NCI-H187 (cell line): ENCODE data around the gene CLSTN2.
A peak's percentile ranks its signal among the peaks of the same experiment; 100 is the strongest.
"Not testable (repeated sequence)": the region's sequence is repeated elsewhere in the genome, so short reads cannot be mapped to it uniquely, and the experiment has no call there.

Experiments
- DNase-seq, 2 experiments: peaks; one replicate each; lab custom pipeline; 2025; lab: John Stamatoyannopoulos, UW

The CLSTN2 gene

GRCh38 chr3:140423146-140423545 lies 488.2 kb downstream of the CLSTN2 start:
- DNase-seq = no peak

- DNase-seq = not testable (repeated sequence)
Measured at GRCh38 chr3:140423574-140423973, 488.6 kb downstream of the CLSTN2 start.

- DNase-seq = no peak
Measured at GRCh38 chr3:140424211-140424610, 489.2 kb downstream of the CLSTN2 start.

- no peak for DNase-seq
Measured at GRCh38 chr3:140424726-140425125, 489.7 kb downstream of the CLSTN2 start.

- DNase-seq = no peak
Measured at GRCh38 chr3:140427786-140428185, 492.8 kb downstream of the CLSTN2 start.

GRCh38 chr3:140428380-140428779 lies 493.4 kb downstream of the CLSTN2 start:
- DNase-seq = no peak

- no peak for DNase-seq
Measured at GRCh38 chr3:140429791-140430190, 494.8 kb downstream of the CLSTN2 start.

- DNase-seq = no peak
Measured at GRCh38 chr3:140430494-140430893, 495.5 kb downstream of the CLSTN2 start.

GRCh38 chr3:140432229-140432669 lies 497.3 kb downstream of the CLSTN2 start:
- peak; percentile 68 to 81 for DNase-seq

GRCh38 chr3:140433431-140433830 lies 498.4 kb downstream of the CLSTN2 start:
- no peak for DNase-seq

- no peak for DNase-seq
Measured at GRCh38 chr3:140434261-140434905, 499.4 kb downstream of the CLSTN2 start.

- DNase-seq = no peak
Measured at GRCh38 chr3:140436421-140436820, 501.4 kb downstream of the CLSTN2 start.

GRCh38 chr3:140438736-140439470 lies 503.9 kb downstream of the CLSTN2 start:
- no peak for DNase-seq

- DNase-seq = no peak
Measured at GRCh38 chr3:140439527-140439926, 504.5 kb downstream of the CLSTN2 start.

- no peak for DNase-seq
Measured at GRCh38 chr3:140440446-140440845, 505.5 kb downstream of the CLSTN2 start.

- no peak for DNase-seq
Measured at GRCh38 chr3:140441006-140441405, 506.0 kb downstream of the CLSTN2 start.

GRCh38 chr3:140442621-140443020 lies 507.6 kb downstream of the CLSTN2 start:
- DNase-seq = no peak

GRCh38 chr3:140443073-140443472 lies 508.1 kb downstream of the CLSTN2 start:
- no peak for DNase-seq

- DNase-seq = no peak
Measured at GRCh38 chr3:140443806-140444205, 508.8 kb downstream of the CLSTN2 start.

- DNase-seq = no peak
Measured at GRCh38 chr3:140446734-140447133, 511.7 kb downstream of the CLSTN2 start.

GRCh38 chr3:140447136-140447535 lies 512.2 kb downstream of the CLSTN2 start:
- no peak for DNase-seq

GRCh38 chr3:140448001-140448400 lies 513.0 kb downstream of the CLSTN2 start:
- no peak for DNase-seq

- no peak for DNase-seq
Measured at GRCh38 chr3:140449413-140450256, 514.6 kb downstream of the CLSTN2 start.
